ENCODE measurements around the gene NME7.
"Not testable (repeated sequence)": the region's sequence is repeated elsewhere in the genome, so short reads cannot be mapped to it uniquely, and the experiment has no call there.

NME7 gene

DNA sequence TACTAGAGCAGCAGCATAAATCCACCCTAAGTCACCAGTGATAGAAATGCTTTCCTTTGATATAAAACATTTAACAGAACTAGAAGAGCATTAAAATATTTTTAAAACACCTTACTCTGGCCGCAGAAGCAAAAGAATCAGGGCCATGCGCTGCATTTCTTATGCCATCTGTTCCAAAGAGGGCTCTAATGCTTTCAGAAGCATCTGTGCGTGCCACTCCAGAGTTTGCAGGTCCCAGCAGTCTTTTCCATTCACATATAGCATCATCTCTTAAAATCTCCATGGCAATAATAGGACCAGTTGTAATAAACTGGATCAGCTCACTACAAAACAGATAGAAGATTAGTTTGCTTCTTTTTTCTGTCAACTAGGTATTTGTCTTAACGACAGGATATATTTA is 69.2 kb downstream of the NME7 start:
- H3K27ac ChIP-seq (ENCODE audit: low read length): no peak overlapping the region
- H3K4me3 ChIP-seq (ENCODE audit: low read depth in 1 of 2, low read length in 2 of 2): no peak overlapping the region
- H3K27me3 ChIP-seq (ENCODE audit: low read depth, low read length): no peaks in the 10 kb centered on the region
- H3K4me1 ChIP-seq (ENCODE audit: control insufficient read depth in 1 of 2, insufficient read depth in 2 of 2, low read length in 2 of 2): no peaks in the 10 kb centered on the region
- H3K9me3 ChIP-seq (ENCODE audit: control insufficient read depth in 1 of 2, low read length in 2 of 2): no peaks in the 10 kb centered on the region
- peaks cover 5 to 10% of the 10 kb centered on the region in 2 donors for H3K36me3 ChIP-seq (ENCODE audit: control insufficient read depth in 1 of 2, insufficient read depth in 2 of 2, low read length in 2 of 2)

DNA sequence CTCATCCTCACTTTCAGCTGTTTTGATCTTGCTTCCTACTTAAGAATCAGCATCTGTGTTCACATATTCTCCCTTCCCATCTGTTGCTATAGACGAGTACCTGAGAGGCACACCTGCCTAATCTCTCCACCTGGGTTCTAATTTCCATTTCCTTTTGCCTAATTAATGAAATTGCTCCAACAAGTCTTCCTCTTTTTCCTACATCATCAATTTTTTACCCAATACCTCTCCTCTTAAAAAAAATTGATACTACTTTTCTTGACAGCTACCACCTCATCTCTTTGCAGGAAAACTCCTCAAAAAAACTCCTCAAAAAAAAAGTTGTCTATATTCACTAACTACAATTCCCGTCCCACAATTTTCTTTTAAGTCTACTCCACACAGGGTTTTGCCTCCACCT is 71.8 kb downstream of the NME7 start:
- Histone ChIP-seq H3K27ac (ENCODE audit: low read length) (no peak overlapping the region), H3K9me3 (ENCODE audit: control insufficient read depth in 1 of 2, low read length in 2 of 2) (no peaks in the 10 kb centered on the region), H3K4me1 (ENCODE audit: control insufficient read depth in 1 of 2, insufficient read depth in 2 of 2, low read length in 2 of 2) (no peaks in the 10 kb centered on the region), H3K36me3 (ENCODE audit: control insufficient read depth in 1 of 2, insufficient read depth in 2 of 2, low read length in 2 of 2) (peaks cover 5% of the 10 kb centered on the region in 2 donors), H3K27me3 (ENCODE audit: low read depth, low read length) (no peaks in the 10 kb centered on the region), H3K4me3 (ENCODE audit: low read depth in 1 of 2, low read length in 2 of 2) (no peak overlapping the region)

DNA sequence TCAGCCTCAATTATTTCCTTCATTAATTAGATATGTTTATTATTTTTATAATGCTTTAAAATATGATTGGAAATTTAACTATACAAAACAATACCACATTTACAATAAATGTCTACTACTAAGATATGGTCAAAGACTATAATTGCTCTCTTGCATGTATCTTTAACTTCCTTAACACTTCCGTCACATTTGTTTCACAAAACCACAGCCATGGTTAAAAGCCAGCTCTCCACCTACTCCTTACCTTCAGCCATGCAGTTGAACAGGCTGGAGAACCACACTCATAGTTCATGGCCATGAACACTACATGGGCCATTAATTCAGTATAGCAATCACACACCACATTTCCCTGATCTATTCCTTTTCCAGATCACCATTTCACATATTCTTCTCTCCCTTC is 72.2 kb downstream of the NME7 start:
- H3K9me3 ChIP-seq (ENCODE audit: control insufficient read depth in 1 of 2, low read length in 2 of 2): no peaks in the 10 kb centered on the region
- H3K4me3 ChIP-seq (ENCODE audit: low read depth in 1 of 2, low read length in 2 of 2): no peak overlapping the region
- H3K27ac ChIP-seq (ENCODE audit: low read length): no peak overlapping the region
- H3K27me3 ChIP-seq (ENCODE audit: low read depth, low read length): no peaks in the 10 kb centered on the region
- peaks cover 5% of the 10 kb centered on the region in 2 donors for H3K36me3 ChIP-seq (ENCODE audit: control insufficient read depth in 1 of 2, insufficient read depth in 2 of 2, low read length in 2 of 2)
- H3K4me1 ChIP-seq (ENCODE audit: control insufficient read depth in 1 of 2, insufficient read depth in 2 of 2, low read length in 2 of 2): no peaks in the 10 kb centered on the region

DNA sequence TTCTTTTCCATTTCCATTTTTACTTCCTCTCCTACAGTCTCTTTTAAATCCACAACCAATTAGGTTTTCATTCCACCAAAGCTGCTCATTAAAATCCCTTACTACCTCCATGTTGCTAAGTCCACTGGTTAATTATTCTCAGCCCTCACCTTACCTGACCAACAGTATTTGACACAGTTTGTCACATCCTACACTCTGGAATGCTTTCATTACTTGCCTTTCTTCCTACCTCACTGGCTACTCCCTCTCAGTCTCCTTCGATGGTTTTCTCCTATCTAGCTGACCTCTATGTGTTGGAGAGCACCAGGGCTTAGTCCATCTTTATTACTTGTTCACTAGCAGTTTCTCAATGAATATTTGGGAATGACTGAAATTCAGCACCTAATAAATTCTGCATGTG is 78.6 kb downstream of the NME7 start:
- Histone ChIP-seq H3K9me3 (ENCODE audit: control insufficient read depth in 1 of 2, low read length in 2 of 2) (no peaks in the 10 kb centered on the region), H3K4me1 (ENCODE audit: control insufficient read depth in 1 of 2, insufficient read depth in 2 of 2, low read length in 2 of 2) (no peaks in the 10 kb centered on the region), H3K27ac (ENCODE audit: low read length) (no peak overlapping the region), H3K4me3 (ENCODE audit: low read depth in 1 of 2, low read length in 2 of 2) (no peak overlapping the region), H3K27me3 (ENCODE audit: low read depth, low read length) (no peaks in the 10 kb centered on the region), H3K36me3 (ENCODE audit: control insufficient read depth in 1 of 2, insufficient read depth in 2 of 2, low read length in 2 of 2) (no peaks in the 10 kb centered on the region)

DNA sequence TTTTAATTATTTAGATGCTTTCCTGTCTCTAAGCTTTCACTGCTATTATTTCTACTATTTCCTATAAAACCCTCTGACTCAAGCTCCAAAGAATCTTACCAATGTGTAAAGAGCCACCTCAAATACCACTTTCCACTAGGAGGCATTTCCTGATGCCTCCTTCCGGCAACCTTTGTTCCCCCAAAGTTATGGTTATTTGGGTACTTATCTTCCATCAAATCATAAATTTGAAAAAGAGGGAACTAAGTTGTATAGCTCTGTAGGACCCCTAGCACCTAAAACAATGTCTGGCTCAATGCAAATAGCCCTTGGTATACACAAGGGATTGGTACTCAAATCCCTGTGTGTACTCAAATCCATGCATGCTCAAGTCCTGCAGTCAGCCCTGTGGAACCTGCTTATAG is 79.6 kb downstream of the NME7 start:
- no peak overlapping the region for H3K27ac ChIP-seq (ENCODE audit: low read length)
- no peaks in the 10 kb centered on the region for H3K27me3 ChIP-seq (ENCODE audit: low read depth, low read length)
- no peak overlapping the region for H3K4me3 ChIP-seq (ENCODE audit: low read depth in 1 of 2, low read length in 2 of 2)
- H3K9me3 ChIP-seq (ENCODE audit: control insufficient read depth in 1 of 2, low read length in 2 of 2): no peaks in the 10 kb centered on the region
- H3K4me1 ChIP-seq (ENCODE audit: control insufficient read depth in 1 of 2, insufficient read depth in 2 of 2, low read length in 2 of 2): no peaks in the 10 kb centered on the region
- H3K36me3 ChIP-seq (ENCODE audit: control insufficient read depth in 1 of 2, insufficient read depth in 2 of 2, low read length in 2 of 2): no peaks in the 10 kb centered on the region

DNA sequence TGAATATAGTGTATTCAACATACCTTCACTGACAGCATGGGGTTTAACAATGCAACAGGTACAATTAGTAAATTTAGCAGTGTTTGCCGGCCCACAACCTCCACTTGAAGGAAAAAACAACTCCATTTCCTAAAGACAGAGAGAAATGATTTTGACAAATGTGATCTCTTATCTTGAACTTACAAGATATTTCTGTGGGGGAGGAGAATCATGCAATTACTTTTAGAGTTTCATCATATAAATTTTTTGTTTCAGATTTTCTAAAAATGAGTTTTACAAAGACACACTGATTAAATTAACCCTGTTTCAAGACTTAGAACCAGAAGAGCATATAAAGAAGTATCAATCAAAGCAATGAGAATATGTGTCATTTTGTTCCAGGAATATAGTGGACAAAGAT is 80.3 kb downstream of the NME7 start:
- H3K4me1 ChIP-seq (ENCODE audit: control insufficient read depth in 1 of 2, insufficient read depth in 2 of 2, low read length in 2 of 2): no peaks in the 10 kb centered on the region
- H3K27ac ChIP-seq (ENCODE audit: low read length): no peak overlapping the region
- H3K27me3 ChIP-seq (ENCODE audit: low read depth, low read length): no peaks in the 10 kb centered on the region
- H3K36me3 ChIP-seq (ENCODE audit: control insufficient read depth in 1 of 2, insufficient read depth in 2 of 2, low read length in 2 of 2): no peaks in the 10 kb centered on the region
- no peak overlapping the region for H3K4me3 ChIP-seq (ENCODE audit: low read depth in 1 of 2, low read length in 2 of 2)
- no peaks in the 10 kb centered on the region for H3K9me3 ChIP-seq (ENCODE audit: control insufficient read depth in 1 of 2, low read length in 2 of 2)

DNA sequence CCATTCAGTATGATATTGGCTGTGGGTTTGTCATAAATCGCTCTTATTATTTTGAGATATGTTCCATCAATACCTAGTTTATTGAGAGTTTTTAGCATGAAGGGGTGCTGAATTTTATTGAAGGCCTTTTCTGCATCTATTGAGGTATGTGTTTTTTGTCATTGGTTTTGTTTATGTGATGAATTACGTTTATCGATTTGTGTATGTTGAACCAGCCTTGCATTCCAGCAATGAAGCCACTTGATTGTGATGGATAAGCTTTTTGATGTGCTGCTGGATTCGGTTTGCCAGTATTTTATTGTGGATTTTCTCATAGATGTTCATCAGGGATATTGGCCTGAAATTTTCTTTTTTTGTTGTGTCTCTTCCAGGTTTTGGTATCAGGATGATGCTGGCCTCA is 86.0 kb downstream of the NME7 start:
- H3K27ac ChIP-seq (ENCODE audit: low read length); H3K36me3 ChIP-seq (ENCODE audit: control insufficient read depth in 1 of 2, insufficient read depth in 2 of 2, low read length in 2 of 2); H3K9me3 ChIP-seq (ENCODE audit: control insufficient read depth in 1 of 2, low read length in 2 of 2); H3K4me3 ChIP-seq (ENCODE audit: low read depth in 1 of 2, low read length in 2 of 2); H3K4me1 ChIP-seq (ENCODE audit: control insufficient read depth in 1 of 2, insufficient read depth in 2 of 2, low read length in 2 of 2); H3K27me3 ChIP-seq (ENCODE audit: low read depth, low read length): not testable (repeated sequence)

DNA sequence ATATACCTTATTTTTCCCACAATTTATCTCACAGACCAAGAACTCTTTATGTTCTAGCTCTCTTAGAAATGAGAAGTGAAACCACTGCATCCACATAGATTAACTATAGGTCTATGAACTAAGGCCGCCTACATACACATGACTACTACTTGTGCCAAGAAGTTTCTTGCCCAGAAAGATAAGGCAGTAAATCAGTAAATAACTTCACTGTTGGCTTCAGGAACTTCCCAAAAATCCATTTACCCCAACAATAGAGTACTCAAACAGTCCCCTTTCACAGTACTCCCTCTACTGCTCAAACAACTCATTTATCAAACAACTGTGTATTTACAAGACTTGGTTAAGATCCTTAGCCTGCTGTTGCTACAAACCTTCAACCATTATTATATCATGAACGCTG is 96.5 kb downstream of the NME7 start:
- no peaks in the 10 kb centered on the region for H3K27me3 ChIP-seq (ENCODE audit: low read depth, low read length)
- H3K36me3 ChIP-seq (ENCODE audit: control insufficient read depth in 1 of 2, insufficient read depth in 2 of 2, low read length in 2 of 2): no peaks in the 10 kb centered on the region
- H3K9me3 ChIP-seq (ENCODE audit: control insufficient read depth in 1 of 2, low read length in 2 of 2): no peaks in the 10 kb centered on the region
- H3K4me3 ChIP-seq (ENCODE audit: low read depth in 1 of 2, low read length in 2 of 2): no peak overlapping the region
- no peak overlapping the region for H3K27ac ChIP-seq (ENCODE audit: low read length)
- no peaks in the 10 kb centered on the region for H3K4me1 ChIP-seq (ENCODE audit: control insufficient read depth in 1 of 2, insufficient read depth in 2 of 2, low read length in 2 of 2)

DNA sequence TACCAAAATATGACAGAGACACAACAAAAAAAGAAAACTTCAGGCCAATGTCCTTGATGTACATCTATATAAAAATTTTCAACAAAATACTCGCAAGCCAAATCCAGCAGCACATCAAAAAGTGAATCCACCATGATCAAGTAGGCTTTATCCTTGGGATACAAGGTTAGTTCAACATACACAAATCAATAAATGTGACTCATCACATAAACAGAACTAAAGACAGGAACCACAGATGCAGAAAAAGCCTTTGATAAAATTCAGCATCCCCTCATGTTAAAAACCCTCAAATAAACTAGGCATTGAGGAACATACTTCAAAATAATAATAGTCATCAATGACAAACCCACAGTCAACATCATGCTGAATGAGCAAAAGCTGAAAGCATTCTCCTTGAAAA is 101.5 kb downstream of the NME7 start:
- Histone ChIP-seq H3K9me3 (ENCODE audit: control insufficient read depth in 1 of 2, low read length in 2 of 2) (peaks cover 0 to 4% of the 10 kb centered on the region in 2 donors), H3K36me3 (ENCODE audit: control insufficient read depth in 1 of 2, insufficient read depth in 2 of 2, low read length in 2 of 2) (no peaks in the 10 kb centered on the region), H3K4me3 (ENCODE audit: low read depth in 1 of 2, low read length in 2 of 2) (no peak overlapping the region), H3K27me3 (ENCODE audit: low read depth, low read length) (no peaks in the 10 kb centered on the region), H3K27ac (ENCODE audit: low read length) (no peak overlapping the region), H3K4me1 (ENCODE audit: control insufficient read depth in 1 of 2, insufficient read depth in 2 of 2, low read length in 2 of 2) (no peaks in the 10 kb centered on the region)

DNA sequence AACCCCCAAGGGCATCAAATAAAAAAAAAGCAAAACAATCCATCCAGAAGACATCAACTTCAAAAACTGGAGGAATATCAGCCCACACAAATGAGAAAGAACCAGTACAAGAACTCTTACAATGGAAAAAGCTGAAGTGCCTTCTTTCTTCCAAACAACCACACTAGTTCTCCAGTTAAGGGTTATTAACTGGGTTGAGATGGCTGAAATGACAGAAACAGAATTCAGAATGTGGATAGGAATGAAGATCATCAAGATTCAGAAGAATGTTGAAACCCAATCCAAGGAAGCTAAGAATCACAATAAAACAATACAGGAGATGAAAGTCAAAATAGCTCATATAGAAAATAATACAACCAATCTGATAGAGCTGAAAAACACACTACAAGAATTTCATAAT is 104.5 kb downstream of the NME7 start:
- H3K27me3 ChIP-seq (ENCODE audit: low read depth, low read length): no peaks in the 10 kb centered on the region
- no peaks in the 10 kb centered on the region for H3K4me1 ChIP-seq (ENCODE audit: control insufficient read depth in 1 of 2, insufficient read depth in 2 of 2, low read length in 2 of 2)
- H3K4me3 ChIP-seq (ENCODE audit: low read depth in 1 of 2, low read length in 2 of 2): no peak overlapping the region
- H3K9me3 ChIP-seq (ENCODE audit: control insufficient read depth in 1 of 2, low read length in 2 of 2): peaks cover 0 to 4% of the 10 kb centered on the region in 2 donors
- H3K36me3 ChIP-seq (ENCODE audit: control insufficient read depth in 1 of 2, insufficient read depth in 2 of 2, low read length in 2 of 2): no peaks in the 10 kb centered on the region
- H3K27ac ChIP-seq (ENCODE audit: low read length): no peak overlapping the region

DNA sequence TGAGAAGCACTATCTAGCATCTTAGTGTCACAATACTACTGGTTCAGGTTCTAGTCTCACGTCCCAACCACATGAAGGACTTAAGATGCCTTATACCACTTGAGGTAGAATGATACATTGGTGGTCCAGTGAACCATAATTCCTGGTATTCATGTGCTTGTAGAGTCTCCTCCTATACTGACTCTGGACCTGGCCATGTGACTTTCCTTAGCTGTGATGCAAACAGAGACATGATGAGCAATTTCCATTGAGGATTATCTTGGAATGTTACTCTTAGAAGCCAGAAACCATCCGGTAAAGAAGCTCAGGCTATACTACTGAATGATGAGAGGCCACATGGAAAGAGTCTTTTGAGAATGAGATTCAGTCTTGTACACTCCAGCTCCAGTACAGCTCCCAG is 105.7 kb downstream of the NME7 start:
- H3K36me3 ChIP-seq (ENCODE audit: control insufficient read depth in 1 of 2, insufficient read depth in 2 of 2, low read length in 2 of 2): no peaks in the 10 kb centered on the region
- no peak overlapping the region for H3K4me3 ChIP-seq (ENCODE audit: low read depth in 1 of 2, low read length in 2 of 2)
- H3K27me3 ChIP-seq (ENCODE audit: low read depth, low read length): no peaks in the 10 kb centered on the region
- H3K27ac ChIP-seq (ENCODE audit: low read length): no peak overlapping the region
- peaks cover 0 to 4% of the 10 kb centered on the region in 2 donors for H3K9me3 ChIP-seq (ENCODE audit: control insufficient read depth in 1 of 2, low read length in 2 of 2)
- H3K4me1 ChIP-seq (ENCODE audit: control insufficient read depth in 1 of 2, insufficient read depth in 2 of 2, low read length in 2 of 2): no peaks in the 10 kb centered on the region

DNA sequence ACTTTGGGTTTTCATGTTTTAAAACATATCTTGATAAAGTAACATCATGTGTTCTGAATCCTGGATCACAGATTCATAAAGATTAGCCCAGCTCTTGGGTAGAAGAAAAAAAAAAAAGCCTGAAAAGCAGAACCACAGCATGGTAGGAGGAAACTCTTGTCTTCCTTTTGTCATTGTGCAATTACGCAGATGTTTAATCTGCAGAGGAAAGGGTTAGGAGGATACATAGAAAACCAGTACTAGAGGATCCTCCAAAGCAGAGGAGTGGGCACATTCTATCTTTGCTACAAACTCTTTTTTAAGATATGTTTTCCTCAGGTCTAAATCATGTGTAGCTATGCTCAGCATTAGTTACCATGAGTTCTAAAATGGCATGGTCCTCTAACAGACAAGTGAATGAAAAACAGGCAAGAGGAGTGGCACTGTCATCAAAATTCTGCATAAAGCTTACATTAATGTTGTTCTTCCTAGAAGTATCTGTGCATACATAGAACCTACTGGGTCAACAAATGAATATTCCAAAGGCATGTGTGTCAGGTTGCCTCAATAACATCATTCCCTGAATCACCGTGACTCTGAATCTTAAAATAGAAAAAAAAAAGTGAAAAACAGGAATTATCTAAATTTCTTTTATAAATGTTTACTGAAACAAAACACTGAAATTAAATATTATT is 107.0 kb downstream of the NME7 start:
- no peak overlapping the region for H3K27ac ChIP-seq (ENCODE audit: low read length)
- H3K36me3 ChIP-seq (ENCODE audit: control insufficient read depth in 1 of 2, insufficient read depth in 2 of 2, low read length in 2 of 2): no peaks in the 10 kb centered on the region
- H3K27me3 ChIP-seq (ENCODE audit: low read depth, low read length): no peaks in the 10 kb centered on the region
- no peaks in the 10 kb centered on the region for H3K4me1 ChIP-seq (ENCODE audit: control insufficient read depth in 1 of 2, insufficient read depth in 2 of 2, low read length in 2 of 2)
- no peak overlapping the region for H3K4me3 ChIP-seq (ENCODE audit: low read depth in 1 of 2, low read length in 2 of 2)
- H3K9me3 ChIP-seq (ENCODE audit: control insufficient read depth in 1 of 2, low read length in 2 of 2): peaks cover 0 to 4% of the 10 kb centered on the region in 2 donors
